T-helper 17 cell (primary cell): ENCODE measurements around the gene EPS8L2. TPM values are rescaled to one million over a fixed set of nuclear protein-coding genes. Genes with fewer than 3 reads are reported as not detected.

Experiments used
- ATAC-seq: fragments of 150-1000 bp; cut with Tn5 transposase; 2 replicates; pipeline ENCODE4 v1.10.0; 2021; ENCODE audit warnings: mild to moderate bottlenecking, moderate library complexity
- DNase-seq, 3 donors: peaks; one replicate each; pipeline versions ENCODE4 v3.0.0 to v3.0.0-alpha.2; 2020 to 2021
- H3K9me3 ChIP-seq: one replicate; pipeline ENCODE4 v1.7.0; 2013; ENCODE audit warnings: low read length, mild to moderate bottlenecking; ENCODE audit not compliant: control insufficient read depth, poor library complexity, severe bottlenecking
- H3K27ac Mint-ChIP-seq: one replicate; pipeline ENCODE4 v1.8.0; 2022; ENCODE audit warnings: mild to moderate bottlenecking, moderate library complexity, mixed read lengths
- H3K27me3 Mint-ChIP-seq: one replicate; pipeline ENCODE4 v1.8.0; 2022; ENCODE audit warnings: mixed read lengths
- H3K36me3 Mint-ChIP-seq: one replicate; pipeline ENCODE4 v1.8.0; 2022; ENCODE audit warnings: low read depth, mixed read lengths
- H3K4me1 Mint-ChIP-seq: one replicate; pipeline ENCODE4 v1.8.0; 2022; ENCODE audit warnings: mild to moderate bottlenecking, mixed read lengths
- H3K4me3 Mint-ChIP-seq: one replicate; pipeline ENCODE4 v1.8.0; 2022; ENCODE audit warnings: mild to moderate bottlenecking, moderate library complexity, mixed read lengths
- total RNA-seq, 4 donors: library from RNA in 2 of 4; stranded (reverse) in 2 of 4; gene quantifications; one replicate each; pipeline ENCODE4 v1.2.3 and lab custom pipeline; 2022 to 2026

Gene EPS8L2
- 10 to 100 TPM in 1 of 2 donors, 1 to 10 TPM in 1; 6.8 to 11.7 TPM for total RNA-seq
- total RNA-seq (lab: John Stamatoyannopoulos, UW) = 7.9 to 8.0 reads per million in 2 donors

GRCh38 chr11:705646-706438 is at the start of gene EPS8L2:
Gene EPS8L2, plus strand, starts transcription at chr11:706231. Its CDS starts 3,177 bp downstream, at chr11:709408.
- DNase-seq (no peak), ATAC-seq (peak; percentile 49)
- Mint-ChIP-seq H3K27me3 (peaks cover 16% of the 10 kb centered on the region), H3K36me3 (no peaks in the 10 kb centered on the region), H3K4me1 (peaks cover 7% of the 10 kb centered on the region), H3K4me3 (peak within 1 kb of the TSS; percentile 77), H3K27ac (no peak within 1 kb of the TSS)
- H3K9me3 ChIP-seq = no peaks in the 10 kb centered on the region

- Mint-ChIP-seq H3K27me3 (no peaks in the 10 kb centered on the region), H3K36me3 (peaks cover under 1% of the 10 kb centered on the region), H3K27ac (no peak overlapping the region), H3K4me1 (peaks cover 1% of the 10 kb centered on the region), H3K4me3 (no peak overlapping the region)
- ATAC-seq (no peak), DNase-seq (no peak)
- H3K9me3 ChIP-seq = no peaks in the 10 kb centered on the region
Measured at GRCh38 chr11:656426-656825, 49.6 kb upstream of the EPS8L2 start.

- H3K36me3 Mint-ChIP-seq = no peaks in the 10 kb centered on the region
- H3K27me3 Mint-ChIP-seq = no peaks in the 10 kb centered on the region
- H3K4me1 Mint-ChIP-seq = no peaks in the 10 kb centered on the region
- no peak overlapping the region for H3K4me3 Mint-ChIP-seq
- H3K27ac Mint-ChIP-seq = no peak overlapping the region
- ATAC-seq = no peak
- H3K9me3 ChIP-seq = no peaks in the 10 kb centered on the region
- DNase-seq = no peak
Measured at GRCh38 chr11:656866-657265, 49.2 kb upstream of the EPS8L2 start.

DNA sequence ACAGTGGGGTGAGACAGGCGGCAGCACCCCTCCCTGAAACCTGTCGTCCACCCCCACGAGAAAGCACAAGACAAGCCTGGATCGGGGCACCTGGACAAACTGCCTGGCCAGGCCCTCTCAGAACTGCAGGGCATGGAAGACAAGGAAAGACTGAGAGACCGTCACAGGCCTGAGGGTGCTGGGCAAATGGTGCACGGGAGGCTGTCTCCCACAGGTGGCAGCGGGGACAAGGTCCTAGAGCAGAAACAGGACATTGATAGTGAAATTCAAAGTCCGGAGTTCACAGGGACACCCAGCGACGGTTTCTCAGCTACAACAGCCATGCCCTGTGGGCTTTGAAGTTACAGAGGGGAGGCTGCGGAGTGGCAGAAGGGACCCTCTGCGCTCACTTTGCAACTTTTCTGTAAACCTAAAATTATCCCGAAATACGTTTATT is 48.3 kb upstream of the EPS8L2 start:
- H3K27ac Mint-ChIP-seq = no peak overlapping the region
- ATAC-seq = no peak

GRCh38 chr11:659532-660085 is 46.4 kb upstream of the EPS8L2 start:
- Mint-ChIP-seq H3K36me3 (no peaks in the 10 kb centered on the region), H3K4me3 (no peak overlapping the region), H3K27ac (no peak overlapping the region), H3K27me3 (no peaks in the 10 kb centered on the region), H3K4me1 (peaks cover 4% of the 10 kb centered on the region)
- H3K9me3 ChIP-seq = no peaks in the 10 kb centered on the region
- ATAC-seq (no peak), DNase-seq (no peak)

More for the DNA sequence above, 48.3 kb upstream of the EPS8L2 start:
- H3K27me3 Mint-ChIP-seq = no peaks in the 10 kb centered on the region
- no peak overlapping the region for H3K4me3 Mint-ChIP-seq
- H3K9me3 ChIP-seq = no peaks in the 10 kb centered on the region
- peaks cover 3% of the 10 kb centered on the region for H3K4me1 Mint-ChIP-seq
- no peak for DNase-seq
- no peaks in the 10 kb centered on the region for H3K36me3 Mint-ChIP-seq

DNA sequence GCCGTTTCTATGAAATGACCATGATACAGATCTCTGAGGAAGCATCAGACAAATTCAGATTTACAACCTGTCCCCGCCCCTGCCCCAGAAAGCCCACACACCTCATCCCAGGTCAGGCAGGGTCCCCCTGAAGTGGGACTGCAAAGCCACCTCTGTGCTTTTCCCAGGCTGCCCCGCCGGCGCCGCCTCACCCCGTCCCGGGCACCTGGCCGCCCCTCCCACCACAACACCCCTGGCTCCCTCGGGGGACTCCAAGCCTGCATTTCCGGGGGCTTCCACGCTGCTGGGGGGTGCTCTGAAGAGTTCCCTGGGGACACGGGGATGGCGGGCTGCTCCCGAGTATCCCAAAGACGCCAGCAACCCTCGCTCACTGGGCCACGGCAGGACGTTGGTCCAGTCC is 45.8 kb upstream of the EPS8L2 start:
- ATAC-seq (no peak), DNase-seq (no peak)
- Mint-ChIP-seq H3K4me1 (peaks cover 4% of the 10 kb centered on the region), H3K27me3 (no peaks in the 10 kb centered on the region), H3K27ac (no peak overlapping the region), H3K36me3 (no peaks in the 10 kb centered on the region), H3K4me3 (no peak overlapping the region)
- H3K9me3 ChIP-seq = no peaks in the 10 kb centered on the region

DNA sequence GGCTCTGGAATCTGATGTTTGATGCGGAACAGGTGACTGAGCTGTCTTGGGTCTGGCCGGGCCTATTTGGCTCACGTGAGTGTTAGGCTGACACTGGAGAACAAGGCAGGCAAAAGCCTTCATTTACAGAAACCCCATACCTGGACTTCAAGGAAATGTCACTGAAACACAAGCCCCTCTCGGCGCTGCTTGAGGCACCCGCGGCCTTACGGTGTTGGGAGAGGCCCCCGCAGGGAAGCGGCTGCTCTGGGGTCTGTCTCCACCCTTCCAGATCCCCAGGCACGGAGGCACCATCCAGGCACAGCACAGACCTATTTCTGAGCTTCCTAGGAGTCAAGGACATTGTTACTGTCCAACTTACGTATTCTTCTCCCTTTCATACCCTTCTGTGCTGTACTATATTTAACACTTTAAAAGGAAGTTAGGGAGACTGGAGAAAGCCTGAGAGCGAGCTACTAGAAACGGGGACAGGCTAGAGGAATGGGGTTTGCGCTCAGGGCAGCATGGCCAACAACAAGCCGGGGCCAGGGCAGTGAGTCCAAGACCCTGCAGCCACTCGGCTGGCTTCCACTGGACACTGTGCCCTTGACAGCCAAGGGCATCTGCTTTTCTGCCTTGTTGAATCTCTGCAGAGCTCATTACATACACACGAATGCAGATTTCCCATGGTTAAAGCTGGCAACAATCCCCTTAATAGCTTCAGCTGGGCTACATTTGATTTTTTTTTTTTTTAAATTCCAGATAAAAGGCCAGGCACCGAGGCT is 45.2 kb upstream of the EPS8L2 start:
- Mint-ChIP-seq H3K36me3 (no peaks in the 10 kb centered on the region), H3K4me1 (peaks cover 4% of the 10 kb centered on the region), H3K4me3 (no peak overlapping the region), H3K27me3 (no peaks in the 10 kb centered on the region), H3K27ac (no peak overlapping the region)
- H3K9me3 ChIP-seq = no peaks in the 10 kb centered on the region
- ATAC-seq (no peak), DNase-seq (no peak)

DNA sequence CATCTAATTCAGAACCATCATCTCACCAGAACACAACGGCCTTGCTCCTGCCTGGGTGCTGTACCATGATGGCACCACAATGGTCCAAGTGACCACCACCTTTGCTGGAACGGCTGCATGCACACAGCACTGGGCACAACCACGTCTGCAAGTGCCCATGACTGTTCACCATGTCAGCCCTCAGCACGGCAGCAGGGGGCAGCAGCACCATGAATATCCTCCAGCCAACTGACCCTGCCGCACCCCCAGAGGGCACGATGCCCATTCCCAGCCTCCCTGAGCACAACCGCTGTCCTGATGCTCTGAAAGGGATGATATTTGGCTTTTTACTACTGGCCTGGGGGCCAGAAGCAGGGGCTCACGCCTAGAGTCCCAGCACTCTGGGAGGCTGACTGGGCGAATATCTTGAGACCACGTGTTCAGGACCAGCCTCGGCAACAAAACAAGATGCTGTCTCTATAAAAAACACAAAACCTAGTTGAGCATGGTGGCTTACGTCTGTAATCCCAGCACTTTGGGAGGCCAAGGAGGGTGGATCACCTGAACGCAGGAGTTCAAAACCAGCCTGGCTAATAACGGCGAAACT is 43.2 kb upstream of the EPS8L2 start:
- H3K9me3 ChIP-seq = no peaks in the 10 kb centered on the region
- no peaks in the 10 kb centered on the region for H3K27me3 Mint-ChIP-seq
- ATAC-seq = peak; percentile 76
- H3K36me3 Mint-ChIP-seq = no peaks in the 10 kb centered on the region
- H3K4me3 Mint-ChIP-seq = no peak overlapping the region
- DNase-seq = no peak
- H3K27ac Mint-ChIP-seq = no peak overlapping the region
- H3K4me1 Mint-ChIP-seq = peaks cover 7% of the 10 kb centered on the region

DNA sequence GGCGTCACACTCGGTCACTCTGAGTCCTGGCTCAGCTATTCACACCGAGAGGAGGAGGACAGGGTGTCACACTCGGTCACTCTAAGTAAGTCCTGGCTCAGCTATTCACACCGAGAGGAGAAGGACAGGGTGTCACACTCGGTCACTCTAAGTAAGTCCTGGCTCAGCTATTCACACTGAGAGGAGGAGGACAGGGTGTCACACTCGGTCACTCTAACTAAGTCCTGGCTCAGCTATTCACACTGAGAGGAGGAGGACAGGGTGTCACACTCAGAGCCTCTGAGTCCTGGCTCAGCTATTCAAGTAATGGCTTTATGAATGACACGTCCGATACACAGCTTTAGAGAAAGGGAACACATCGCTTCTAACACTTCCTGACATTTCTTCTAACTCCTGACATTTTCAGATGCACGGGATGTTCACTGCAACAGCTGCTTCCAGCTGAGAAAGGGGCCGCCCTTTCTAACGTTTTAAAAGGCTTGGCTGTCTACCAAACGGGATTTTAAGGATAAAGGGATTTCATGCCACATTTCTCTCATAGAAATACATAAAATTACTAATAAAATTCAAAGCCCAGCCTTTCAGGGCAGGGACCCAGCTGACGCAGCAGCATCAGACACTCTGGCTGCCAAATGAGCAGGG is 40.8 kb upstream of the EPS8L2 start:
- ATAC-seq (no peak), DNase-seq (no peak)
- Mint-ChIP-seq H3K27ac (peak overlapping the region; percentile 76), H3K4me3 (no peak overlapping the region), H3K27me3 (no peaks in the 10 kb centered on the region), H3K4me1 (peaks cover 7% of the 10 kb centered on the region), H3K36me3 (no peaks in the 10 kb centered on the region)
- H3K9me3 ChIP-seq = no peaks in the 10 kb centered on the region

GRCh38 chr11:665704-666281 is 40.2 kb upstream of the EPS8L2 start:
- ATAC-seq (no peak), DNase-seq (no peak)
- H3K9me3 ChIP-seq = no peaks in the 10 kb centered on the region
- Mint-ChIP-seq H3K4me1 (peaks cover 7% of the 10 kb centered on the region), H3K36me3 (no peaks in the 10 kb centered on the region), H3K27ac (peak overlapping the region; percentile 76), H3K4me3 (no peak overlapping the region), H3K27me3 (no peaks in the 10 kb centered on the region)

GRCh38 chr11:673866-674265 is 32.2 kb upstream of the EPS8L2 start:
- Mint-ChIP-seq H3K4me1 (peaks cover 4% of the 10 kb centered on the region), H3K27ac (no peak overlapping the region), H3K27me3 (no peaks in the 10 kb centered on the region), H3K4me3 (no peak overlapping the region), H3K36me3 (peaks cover 9% of the 10 kb centered on the region)
- ATAC-seq (no peak), DNase-seq (no peak)
- no peaks in the 10 kb centered on the region for H3K9me3 ChIP-seq

- Mint-ChIP-seq H3K27ac (no peak overlapping the region), H3K27me3 (no peaks in the 10 kb centered on the region), H3K4me3 (no peak overlapping the region), H3K4me1 (peaks cover 4% of the 10 kb centered on the region), H3K36me3 (peaks cover 9% of the 10 kb centered on the region)
- ATAC-seq (no peak), DNase-seq (no peak)
- H3K9me3 ChIP-seq = no peaks in the 10 kb centered on the region
Measured at GRCh38 chr11:674406-674805, 31.6 kb upstream of the EPS8L2 start.
